HCT116 (cell line): ENCODE measurements around the gene INPP4A. TPM values are rescaled to one million over a fixed set of nuclear protein-coding genes. Genes with fewer than 3 reads are reported as not detected.

Experiments used
- ATAC-seq: fragments of 200-7000 bp; cut with Tn5 transposase; 2 replicates; pipeline ENCODE4 v1.9.1; 2020; ENCODE audit warnings: mild to moderate bottlenecking, moderate library complexity
- BruUV-seq: library from RNA; stranded (reverse); fragments of 400-500 nt; replicated peaks from 2 replicates; lab custom pipeline; 2021; lab: Mats Ljungman, UMichigan
- CTCF ChIA-PET: fragments of 300-600 bp; sonication (Branson Sonifier 250); formaldehyde crosslinking; loops from one replicate; lab custom pipeline; 2021; ENCODE audit warnings: antibody characterized with exemption; lab: Charles Lee
- POLR2A ChIA-PET: fragments of 300-600, 350-600 bp; sonication (Branson Sonifier 250); formaldehyde crosslinking; loops from one replicate; lab custom pipeline; 2021; ENCODE audit warnings: antibody characterized with exemption; lab: Charles Lee
- RAD21 ChIA-PET, 2 experiments: fragments of 300-600 bp; sonication (Branson Sonifier 250); formaldehyde crosslinking; loops; one replicate each; lab custom pipeline; 2023; ENCODE audit warnings: low total read pairs in 2 of 2; ENCODE audit not compliant: uncharacterized antibody in 2 of 2, unreplicated experiment in 2 of 2, low non-redundant PET in 1 of 2; lab: Charles Lee
- DNase-seq: peaks from one replicate; pipeline ENCODE4 v3.0.0-alpha.2; 2010; ENCODE audit warnings: low read depth, low spot score
- H2AFZ ChIP-seq: fragments of 200-600 bp; shearing (Covaris generic), sonication (generic); 2 replicates; pipeline ENCODE4 v1.6.1; 2017; ENCODE audit warnings: low read depth, mixed run types, mixed read lengths, antibody characterized with exemption, low read length; ENCODE audit not compliant: poor library complexity, severe bottlenecking
- H3K27ac ChIP-seq: 2 replicates; pipeline ENCODE4 v1.5.1; 2012; ENCODE audit warnings: low read depth, low read length
- H3K27me3 ChIP-seq: fragments of 200-600 bp; sonication (generic); 2 replicates; pipeline ENCODE4 v1.6.1; 2016; ENCODE audit warnings: mixed run types, low read length, mixed read lengths; ENCODE audit not compliant: insufficient read depth
- H3K36me3 ChIP-seq, 2 experiments: fragments of 200-500 bp in 1 of 2; fragments of 200-600 bp in 1 of 2; sonication (Bioruptor generic) in 1 of 2; sonication (generic) in 1 of 2; 2 replicates each; pipeline versions ENCODE4 v1.5.1 to v1.6.1; 2014 to 2016; ENCODE audit warnings: low read length in 2 of 2, inconsistent platforms in 1 of 2, mixed read lengths in 1 of 2, mixed run types in 1 of 2; ENCODE audit not compliant: insufficient read depth in 2 of 2, control insufficient read depth in 1 of 2
- H3K4me1 ChIP-seq, 2 experiments: fragments of 200-600 bp in 1 of 2; sonication (generic) in 1 of 2; 2 replicates each; pipeline versions ENCODE4 v1.5.1 to v1.6.1; 2012 to 2017; ENCODE audit warnings: low read length in 2 of 2, inconsistent platforms in 1 of 2, mild to moderate bottlenecking in 1 of 2, mixed read lengths in 1 of 2, mixed run types in 1 of 2, moderate library complexity in 1 of 2; ENCODE audit not compliant: insufficient read depth in 2 of 2, control insufficient read depth in 1 of 2
- H3K4me2 ChIP-seq: fragments of 200-600 bp; sonication (generic); 2 replicates; pipeline ENCODE4 v1.6.1; 2017; ENCODE audit warnings: mixed run types, low read length, mixed read lengths
- H3K4me3 ChIP-seq, 2 experiments: fragments of 200-600 bp in 1 of 2; sonication (generic) in 1 of 2; replicated peaks in 1 of 2; 2 replicates each; pipeline ENCODE4 v1.5.1; 2011 to 2016; ENCODE audit warnings: low read length in 2 of 2, control low read depth in 1 of 2, low read depth in 1 of 2, mild to moderate bottlenecking in 1 of 2, mixed read lengths in 1 of 2, mixed run types in 1 of 2
- H3K79me2 ChIP-seq: fragments of 200-600 bp; sonication (generic); 2 replicates; pipeline ENCODE4 v1.6.1; 2017; ENCODE audit warnings: mild to moderate bottlenecking, mixed run types, low read length, moderate library complexity, mixed read lengths; ENCODE audit not compliant: insufficient read depth
- H3K9ac ChIP-seq: fragments of 200-600 bp; sonication (generic); 2 replicates; pipeline ENCODE4 v1.6.1; 2016; ENCODE audit warnings: low read length, mixed read lengths
- H3K9me2 ChIP-seq: fragments of 200-600 bp; sonication (generic), shearing (Covaris generic); 2 replicates; pipeline ENCODE4 v1.6.1; 2017; ENCODE audit warnings: mixed run types, mild to moderate bottlenecking, moderate library complexity; ENCODE audit not compliant: insufficient read depth
- H3K9me3 ChIP-seq, 2 experiments: fragments of 200-500 bp in 1 of 2; fragments of 200-600 bp in 1 of 2; sonication (Bioruptor generic) in 1 of 2; sonication (generic) in 1 of 2; 2 replicates each; pipeline ENCODE4 v1.6.1; 2014 to 2017; ENCODE audit warnings: low read length in 2 of 2, mixed read lengths in 2 of 2, inconsistent platforms in 1 of 2, low read depth in 1 of 2, mild to moderate bottlenecking in 1 of 2, mixed run types in 1 of 2, moderate library complexity in 1 of 2; ENCODE audit not compliant: control insufficient read depth in 1 of 2, insufficient read depth in 1 of 2
- H4K20me1 ChIP-seq: fragments of 200-600 bp; sonication (generic), shearing (Covaris generic); 2 replicates; pipeline ENCODE4 v1.6.1; 2017; ENCODE audit warnings: mixed run types, mild to moderate bottlenecking, moderate library complexity; ENCODE audit not compliant: insufficient read depth
- CBX3 ChIP-seq: IDR thresholded peaks from 2 replicates; pipeline ENCODE4 v1.6.1; 2012; ENCODE audit warnings: low read depth
- CEBPB ChIP-seq: IDR thresholded peaks from 2 replicates; pipeline ENCODE4 v1.6.1; 2012; ENCODE audit warnings: low read depth
- EGR1 ChIP-seq: IDR thresholded peaks from 2 replicates; pipeline ENCODE4 v1.6.1; 2012; ENCODE audit warnings: low read depth
- ELF1 ChIP-seq: IDR thresholded peaks from 2 replicates; pipeline ENCODE4 v1.6.1; 2012; ENCODE audit warnings: low read depth, borderline replicate concordance
- FOSL1 ChIP-seq: IDR thresholded peaks from 2 replicates; pipeline ENCODE4 v1.6.1; 2012; ENCODE audit warnings: low read depth
- JUND ChIP-seq: IDR thresholded peaks from 2 replicates; pipeline ENCODE4 v1.6.1; 2012
- POLR2A ChIP-seq: IDR thresholded peaks from 2 replicates; pipeline ENCODE4 v1.7.0; 2011; ENCODE audit warnings: borderline replicate concordance; ENCODE audit not compliant: insufficient read depth, insufficient read length; ENCODE audit errors: extremely low read depth
- SP1 ChIP-seq: IDR thresholded peaks from 2 replicates; pipeline ENCODE4 v1.6.1; 2012; ENCODE audit warnings: low read depth
- SRF ChIP-seq: IDR thresholded peaks from 2 replicates; pipeline ENCODE4 v1.6.1; 2012; ENCODE audit warnings: low read depth
- YY1 ChIP-seq: IDR thresholded peaks from 2 replicates; pipeline ENCODE4 v1.6.1; 2011; ENCODE audit warnings: low read length, low read depth, moderate library complexity, mild to moderate bottlenecking; ENCODE audit not compliant: insufficient replicate concordance; ENCODE audit errors: extremely low read depth
- ZFX ChIP-seq: fragments of 450-650 bp; IDR thresholded peaks from 2 replicates; pipeline ENCODE4 v1.6.1; 2017
- ZNF274 ChIP-seq: fragments of 200-500 bp; sonication (Bioruptor generic); IDR thresholded peaks from 2 replicates; pipeline ENCODE4 v1.6.1; 2014; ENCODE audit warnings: mild to moderate bottlenecking, low read depth, low read length, inconsistent platforms
- intact Hi-C: fragments of 100-400 bp; cut with micrococcal nuclease; formaldehyde crosslinking; loops from 2 replicates; pipeline ENCODE4 v1.10.0; 2022
- total RNA-seq: library from RNA; stranded (reverse); gene quantifications from one replicate; pipeline ENCODE4 v1.2.1, GENCODE V29; 2021; ENCODE audit not compliant: unreplicated experiment
- TF ChIP-seq, protein P1 (sequence below): IDR thresholded peaks from 2 replicates; pipeline ENCODE4 v1.6.1; 2012
- TF ChIP-seq, protein P2 (sequence below): IDR thresholded peaks from 2 replicates; pipeline ENCODE4 v1.6.1; 2012
- TF ChIP-seq, protein P3 (sequence below), 3 experiments: fragments of 200-600 bp in 1 of 3; sonication (generic) in 1 of 3; IDR thresholded peaks in 2 of 3; conservative IDR thresholded peaks in 1 of 3; 2 replicates each; pipeline ENCODE4 v1.5.1; 2012 to 2017; ENCODE audit warnings: low read depth in 2 of 3, low read length in 2 of 3, antibody characterized with exemption in 1 of 3, borderline replicate concordance in 1 of 3, control low read depth in 1 of 3, mild to moderate bottlenecking in 1 of 3, mixed read lengths in 1 of 3, mixed run types in 1 of 3, moderate library complexity in 1 of 3; ENCODE audit not compliant: insufficient read depth in 1 of 3

The INPP4A gene
- total RNA-seq, 1 experiment from 2014 or later = 18.5 TPM

DNA sequence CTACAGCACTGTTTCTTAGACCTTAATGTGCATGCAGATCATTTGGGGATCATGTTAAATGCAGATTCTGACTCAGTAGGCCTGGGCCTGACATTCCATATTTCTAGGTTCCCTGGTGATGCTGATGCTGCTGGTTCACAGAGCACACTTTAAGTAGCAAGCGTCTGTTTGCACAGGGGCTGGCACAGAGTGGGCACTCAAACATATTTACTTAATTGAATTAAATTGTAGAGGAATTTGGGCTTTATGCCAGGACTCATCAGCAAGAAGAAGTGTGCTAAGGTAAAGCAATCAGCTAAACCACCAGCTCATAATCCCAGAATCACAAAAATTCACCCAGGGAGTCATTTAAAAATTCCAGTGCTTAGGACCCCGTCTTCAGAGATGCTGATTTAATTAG, 25.1 kb upstream of the INPP4A start (continued):
- TF ChIP-seq YY1 (no peak), JUND (no peak), ZFX (no peak), ZNF274 (no peak), ELF1 (no peak), POLR2A (no peak), FOSL1 (no peak)
- TF ChIP-seq, protein P1, sequence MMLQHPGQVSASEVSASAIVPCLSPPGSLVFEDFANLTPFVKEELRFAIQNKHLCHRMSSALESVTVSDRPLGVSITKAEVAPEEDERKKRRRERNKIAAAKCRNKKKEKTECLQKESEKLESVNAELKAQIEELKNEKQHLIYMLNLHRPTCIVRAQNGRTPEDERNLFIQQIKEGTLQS = no peak

DNA sequence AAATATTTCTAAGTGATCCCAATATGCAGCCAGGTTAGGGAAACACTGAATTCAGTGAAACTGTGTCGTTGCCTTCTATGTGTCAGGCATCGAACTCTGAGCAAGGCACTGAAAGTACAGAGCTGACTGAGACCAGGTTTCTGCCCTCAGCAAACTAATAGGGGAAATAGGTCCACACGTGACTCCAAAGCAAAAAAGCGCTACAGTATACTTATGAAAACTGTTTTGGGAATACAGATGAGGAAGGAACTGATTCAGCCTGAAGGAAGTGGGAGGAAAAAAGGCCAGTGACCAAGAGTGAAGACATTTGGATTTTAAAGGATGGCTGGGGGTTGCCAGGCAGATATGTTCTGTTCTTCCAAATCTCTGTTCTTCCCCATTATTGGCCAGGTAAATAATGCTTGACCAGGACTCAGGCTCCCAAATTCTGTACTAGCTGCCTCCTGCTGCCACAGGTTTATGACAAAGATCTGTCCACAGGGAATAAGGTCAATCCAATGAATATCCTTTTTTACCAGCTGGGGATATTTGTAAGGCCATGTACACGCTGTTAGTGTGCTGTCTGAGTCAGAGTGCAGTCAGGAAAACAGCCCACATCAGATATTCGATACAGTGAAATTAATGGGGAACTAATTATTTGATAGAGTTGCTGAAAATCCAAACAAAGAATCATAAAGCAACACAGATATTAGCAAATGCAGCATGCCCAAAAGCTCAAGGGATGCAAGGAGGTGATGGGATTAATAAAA, 24.5 kb upstream of the INPP4A start:
- H3K27me3 ChIP-seq = no peaks in the 10 kb centered on the region
- H3K9me3 ChIP-seq = peaks cover 0 to 5% of the 10 kb centered on the region in 2 experiments; a peak in 2 of 4 replicates
- no peak overlapping the region for H3K27ac ChIP-seq
- H2AFZ ChIP-seq = no peak overlapping the region
- no peaks in the 10 kb centered on the region for H3K4me1 ChIP-seq
- no peak for TF ChIP-seq CEBPB
- TF ChIP-seq, protein P1 = no peak
- no peak for TF ChIP-seq SRF
- TF ChIP-seq EGR1 = no peak
- TF ChIP-seq, protein P2, sequence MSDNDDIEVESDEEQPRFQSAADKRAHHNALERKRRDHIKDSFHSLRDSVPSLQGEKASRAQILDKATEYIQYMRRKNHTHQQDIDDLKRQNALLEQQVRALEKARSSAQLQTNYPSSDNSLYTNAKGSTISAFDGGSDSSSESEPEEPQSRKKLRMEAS = no peak
- TF ChIP-seq CBX3 = no peak
- no peak for TF ChIP-seq ZFX
- TF ChIP-seq YY1 = no peak
- TF ChIP-seq SP1 = no peak
- TF ChIP-seq, protein P3, sequence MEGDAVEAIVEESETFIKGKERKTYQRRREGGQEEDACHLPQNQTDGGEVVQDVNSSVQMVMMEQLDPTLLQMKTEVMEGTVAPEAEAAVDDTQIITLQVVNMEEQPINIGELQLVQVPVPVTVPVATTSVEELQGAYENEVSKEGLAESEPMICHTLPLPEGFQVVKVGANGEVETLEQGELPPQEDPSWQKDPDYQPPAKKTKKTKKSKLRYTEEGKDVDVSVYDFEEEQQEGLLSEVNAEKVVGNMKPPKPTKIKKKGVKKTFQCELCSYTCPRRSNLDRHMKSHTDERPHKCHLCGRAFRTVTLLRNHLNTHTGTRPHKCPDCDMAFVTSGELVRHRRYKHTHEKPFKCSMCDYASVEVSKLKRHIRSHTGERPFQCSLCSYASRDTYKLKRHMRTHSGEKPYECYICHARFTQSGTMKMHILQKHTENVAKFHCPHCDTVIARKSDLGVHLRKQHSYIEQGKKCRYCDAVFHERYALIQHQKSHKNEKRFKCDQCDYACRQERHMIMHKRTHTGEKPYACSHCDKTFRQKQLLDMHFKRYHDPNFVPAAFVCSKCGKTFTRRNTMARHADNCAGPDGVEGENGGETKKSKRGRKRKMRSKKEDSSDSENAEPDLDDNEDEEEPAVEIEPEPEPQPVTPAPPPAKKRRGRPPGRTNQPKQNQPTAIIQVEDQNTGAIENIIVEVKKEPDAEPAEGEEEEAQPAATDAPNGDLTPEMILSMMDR (IDR thresholded peaks at IDR 0.05 in 2 of 3, conservative IDR thresholded peaks at IDR 0.05 in 1 of 3; ENCODE audit: borderline replicate concordance in 1 of 3, insufficient read depth in 1 of 3, low read depth in 2 of 3, low read length in 2 of 3) = no peak
- TF ChIP-seq, all 23 proteins: peak for 0
- Histone ChIP-seq H3K4me3 (no peak overlapping the region), H3K79me2 (no peaks in the 10 kb centered on the region), H3K9ac (no peak overlapping the region), H3K36me3 (no peaks in the 10 kb centered on the region), H3K9me2 (no peaks in the 10 kb centered on the region), H3K4me2 (no peak overlapping the region), H4K20me1 (no peaks in the 10 kb centered on the region)
- BruUV-seq = no TSS peak
- ATAC-seq (no peak), DNase-seq (no peak)
- intact Hi-C loops = no loop called here
- ChIA-PET RAD21 (no interaction called here), CTCF (no interaction called here), POLR2A (no interaction called here)
